KBM-7 (cell line): Measurements from ENCODE around the gene NPBWR2.
A peak's percentile ranks its signal among the peaks of the same experiment; 100 is the strongest.

ENCODE experiments used
- DNase-seq: peaks from one replicate; pipeline ENCODE4 v3.0.0-alpha.2; 2015
- in situ Hi-C: fragments of 300-500 bp; cut with MboI; formaldehyde crosslinking; loops from 2 replicates; pipeline ENCODE4 v1.14.3; 2020; ENCODE audit warnings: low sequenced_read_pairs, low pct_unique_long_range_greater_than_20kb, mixed read lengths

Gene NPBWR2

DNA sequence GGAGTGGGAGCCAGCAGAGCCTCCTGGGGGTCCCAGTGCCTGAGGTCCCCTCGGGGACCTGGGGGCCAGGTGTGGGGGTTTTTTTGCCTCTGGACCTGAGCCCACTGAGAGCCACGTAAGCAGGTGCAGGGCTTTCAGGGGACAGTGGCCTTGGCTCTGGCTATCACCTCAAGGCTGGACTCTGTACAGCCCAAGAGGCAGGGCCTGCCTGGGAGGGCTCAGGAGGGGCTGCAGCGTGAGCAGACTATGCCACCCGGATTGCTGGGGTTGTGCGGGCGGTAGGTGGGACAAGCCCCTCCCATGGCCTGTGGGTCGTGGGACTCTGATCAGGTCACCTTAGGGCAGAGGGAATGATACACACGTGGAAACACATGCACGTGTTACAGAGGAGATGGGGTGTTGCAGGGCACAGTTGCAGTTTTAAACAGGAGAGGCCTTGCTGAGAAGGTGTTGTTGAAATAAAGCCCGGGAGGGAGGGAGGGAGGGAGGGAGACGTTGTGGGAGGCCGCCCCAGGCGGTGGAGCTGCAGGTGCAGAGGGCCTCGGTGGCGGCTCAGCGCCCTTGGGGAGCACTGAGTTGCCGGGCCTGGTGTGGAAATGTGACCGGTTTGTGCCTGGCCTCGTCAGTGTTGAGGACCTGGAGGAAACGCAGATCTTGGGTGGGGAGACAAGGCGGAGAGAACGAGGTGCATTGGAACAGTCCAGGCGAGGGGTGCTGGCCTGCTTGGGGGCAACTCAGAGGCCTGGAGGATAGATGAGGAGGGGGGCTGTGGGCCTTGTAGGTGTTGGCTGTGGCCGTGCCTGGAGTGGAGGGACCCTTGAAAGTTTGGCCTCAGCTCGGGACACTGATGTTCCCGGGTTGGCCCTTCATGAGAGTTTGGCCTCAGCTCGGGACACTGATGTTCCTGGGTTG lies 42.0 kb downstream of the NPBWR2 start:
- no peak for DNase-seq

DNA sequence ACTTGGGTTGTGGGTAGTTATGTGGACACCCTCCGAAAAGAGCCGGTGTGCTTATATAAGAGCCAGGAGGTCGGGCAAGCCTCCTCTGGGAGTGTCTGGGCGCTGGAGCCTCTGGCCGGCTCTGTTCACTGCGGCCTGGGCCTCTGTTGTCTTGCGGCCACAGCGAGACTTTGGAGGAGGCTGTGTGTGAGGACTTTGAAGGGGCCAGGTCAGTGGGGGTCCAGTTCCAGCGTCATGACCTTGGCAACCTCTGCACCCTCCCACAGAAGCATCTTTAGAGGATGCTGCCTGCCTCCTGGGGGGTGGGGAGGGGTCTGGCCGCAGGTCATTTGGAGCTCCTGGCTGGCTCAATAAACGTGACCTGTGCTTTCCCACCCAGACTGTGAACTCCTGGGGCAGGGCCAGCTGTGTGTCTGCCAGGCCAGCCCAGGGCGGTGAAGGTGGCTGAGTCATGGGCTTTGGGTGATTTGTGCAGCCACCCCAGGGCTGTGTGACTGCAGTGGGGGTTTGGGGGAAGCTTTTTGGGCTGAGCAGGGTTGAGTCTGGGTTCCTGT lies 43.1 kb downstream of the NPBWR2 start:
- in situ Hi-C loops, result no loop called here
- no peak for DNase-seq

More for the DNA sequence above, 42.0 kb downstream of the NPBWR2 start:
- in situ Hi-C loops, result no loop called here

DNA sequence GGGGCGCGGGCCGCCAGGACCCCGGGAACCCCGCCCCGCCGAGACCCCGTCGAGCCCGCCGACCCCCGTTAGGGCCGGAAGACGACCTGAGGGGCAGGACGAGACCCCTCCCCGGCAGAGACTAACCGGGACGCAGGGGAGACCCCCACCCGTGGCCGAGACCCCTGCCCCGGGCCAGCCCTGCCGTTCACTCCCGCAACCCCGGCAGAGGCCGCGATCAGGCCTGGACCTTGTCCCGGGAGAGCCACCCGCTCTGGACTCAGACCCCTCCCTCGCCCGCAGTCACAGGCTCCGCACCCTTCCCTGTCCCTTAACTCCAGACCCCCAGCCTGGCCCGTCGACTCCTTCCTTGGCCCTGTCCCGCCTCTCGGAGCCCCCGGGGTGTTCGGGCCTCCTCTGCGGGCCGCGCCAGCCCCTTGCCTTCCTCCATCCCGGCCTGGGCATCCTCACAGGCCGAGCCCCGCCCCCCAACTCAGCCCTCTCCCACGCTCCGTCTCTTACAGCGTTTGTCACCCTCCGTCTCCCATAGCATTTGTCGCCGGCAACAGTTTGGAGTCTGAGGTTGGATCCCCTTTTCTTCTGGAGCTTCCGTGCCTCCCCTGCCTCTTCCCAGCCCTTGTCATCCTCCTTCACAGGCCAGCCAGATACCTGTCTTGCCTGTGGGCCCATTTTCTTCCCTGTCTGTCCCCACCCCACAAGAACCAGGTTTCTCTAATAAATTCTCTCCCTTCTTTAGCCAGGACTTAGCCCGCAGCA lies 43.8 kb downstream of the NPBWR2 start:
- no peak for DNase-seq
- in situ Hi-C loops, result no loop called here

DNA sequence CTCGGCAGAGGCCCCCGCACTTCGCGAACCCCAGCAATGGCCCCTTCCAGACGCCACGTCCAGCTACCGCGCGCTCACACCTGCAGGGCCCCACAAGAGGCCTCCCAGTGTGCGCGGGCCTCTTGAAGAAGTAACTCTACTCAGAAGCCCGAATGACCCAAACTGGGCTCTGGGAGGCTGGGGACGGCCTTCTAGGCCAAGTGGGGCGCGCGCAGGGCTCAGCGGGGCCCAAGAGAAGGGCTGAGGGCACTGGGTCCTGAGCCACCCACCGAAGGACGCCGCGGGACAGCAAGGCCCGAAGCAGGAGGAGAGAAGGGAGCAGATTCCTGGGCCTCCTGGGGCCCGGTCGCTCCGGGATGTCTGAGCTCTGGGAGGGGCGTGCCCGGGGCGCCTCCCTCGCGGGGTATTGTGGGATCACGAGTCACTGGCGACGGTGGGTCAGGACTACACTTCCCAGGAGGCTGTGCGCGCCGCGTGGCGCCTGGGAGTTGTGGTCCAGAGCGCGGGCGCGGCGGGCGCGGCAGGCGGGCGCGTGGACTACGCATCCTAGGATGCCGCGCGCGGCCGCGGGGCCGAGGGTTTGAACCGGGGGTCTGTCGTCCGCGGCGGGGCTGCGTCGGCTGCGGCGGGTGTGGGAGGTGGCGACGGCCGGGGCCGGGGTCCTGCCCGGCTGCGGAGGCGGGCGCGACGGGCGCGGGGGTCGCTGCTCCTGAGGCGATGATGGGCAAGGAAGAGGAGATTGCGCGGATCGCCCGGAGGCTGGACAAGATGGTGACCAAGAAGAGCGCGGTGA lies 44.6 kb downstream of the NPBWR2 start, which contains the start of gene TCEA2:
TCEA2 (plus strand) TSS at position 603 of the 793 bp plus-strand sequence; CDS start at position 718, 115 bp downstream.
- DNase-seq, result peak; percentile 92
- in situ Hi-C loops, result no loop called here

DNA sequence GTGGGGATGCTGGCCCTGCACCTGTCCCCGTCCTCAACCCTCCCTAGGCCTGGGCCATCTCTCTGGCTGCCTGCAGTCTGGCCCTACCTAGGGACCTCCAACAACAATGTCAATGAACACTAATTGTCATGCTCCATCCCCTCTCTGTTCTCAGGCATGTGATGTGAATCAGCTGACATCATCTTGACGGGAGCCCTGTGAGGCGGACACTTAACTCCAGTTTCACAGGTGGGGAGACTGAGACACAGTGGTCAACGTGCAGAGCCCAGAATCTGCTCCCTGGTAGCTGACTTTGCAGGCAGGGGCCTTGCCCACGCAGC lies 45.1 kb downstream of the NPBWR2 start:
- in situ Hi-C loops, result no loop called here
- no peak for DNase-seq

DNA sequence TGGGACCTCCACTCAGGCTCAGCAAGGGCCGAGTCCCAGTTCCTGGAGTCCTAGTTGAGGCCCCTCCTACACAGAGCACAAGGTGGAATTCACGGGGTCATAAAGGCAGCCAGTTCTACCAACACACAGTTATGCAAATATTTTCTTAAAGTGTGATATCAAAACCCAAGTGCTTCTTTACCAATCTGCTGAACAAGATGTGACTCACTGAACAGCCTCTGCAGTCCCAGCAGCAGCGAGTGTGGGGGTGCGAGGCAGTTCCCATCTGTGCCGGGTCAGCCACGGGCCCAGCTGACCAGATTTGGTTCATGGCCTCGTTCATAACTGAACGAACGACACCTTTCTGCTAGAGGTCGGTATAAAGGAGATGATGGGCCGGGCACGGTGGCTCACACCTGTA lies 48.8 kb downstream of the NPBWR2 start:
- in situ Hi-C loops, result no loop called here
- no peak for DNase-seq

DNA sequence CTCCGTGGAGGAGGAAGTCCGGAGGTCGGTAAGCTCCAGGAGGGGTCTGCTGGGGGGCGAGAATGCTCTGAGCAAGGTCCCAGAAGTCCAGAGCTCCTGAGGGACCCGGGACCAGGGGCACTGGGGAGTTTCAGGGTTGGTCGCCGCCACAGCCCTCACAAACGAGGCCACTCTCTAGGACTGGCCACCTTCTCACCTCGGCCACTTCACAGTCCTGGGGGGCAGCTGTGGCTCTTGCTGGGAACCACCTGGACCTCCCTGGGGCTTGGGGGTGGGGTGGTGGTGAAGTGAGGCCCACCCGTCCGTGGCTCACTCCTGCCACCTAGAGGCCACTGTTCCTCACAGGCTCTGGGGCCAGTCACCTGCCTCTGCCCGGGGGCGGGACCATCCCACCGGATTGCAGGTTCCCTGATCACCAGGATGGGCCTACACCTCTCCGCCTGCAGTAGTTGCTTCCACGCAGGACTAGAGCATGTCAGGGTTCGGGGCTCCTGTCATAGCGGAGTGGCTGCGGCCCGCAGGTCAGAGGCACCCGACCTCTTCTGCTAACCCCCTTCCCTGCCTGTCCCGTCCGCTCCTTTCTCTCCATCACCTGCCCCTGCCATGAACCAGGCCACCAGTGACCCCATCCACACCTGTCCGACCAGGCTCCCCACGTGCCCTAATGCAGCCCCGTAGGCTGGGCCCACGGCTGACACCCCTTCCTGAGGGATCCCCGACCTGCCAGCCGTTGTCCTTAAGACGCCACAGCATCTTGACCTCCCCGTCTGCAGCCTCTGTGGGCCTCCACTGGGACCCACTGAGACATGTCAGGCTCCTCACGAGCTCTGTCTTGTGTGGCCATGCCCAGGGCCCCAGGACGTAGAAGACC lies 49.5 kb downstream of the NPBWR2 start:
- in situ Hi-C loops, result no loop called here
- DNase-seq, result peak; percentile 77

DNA sequence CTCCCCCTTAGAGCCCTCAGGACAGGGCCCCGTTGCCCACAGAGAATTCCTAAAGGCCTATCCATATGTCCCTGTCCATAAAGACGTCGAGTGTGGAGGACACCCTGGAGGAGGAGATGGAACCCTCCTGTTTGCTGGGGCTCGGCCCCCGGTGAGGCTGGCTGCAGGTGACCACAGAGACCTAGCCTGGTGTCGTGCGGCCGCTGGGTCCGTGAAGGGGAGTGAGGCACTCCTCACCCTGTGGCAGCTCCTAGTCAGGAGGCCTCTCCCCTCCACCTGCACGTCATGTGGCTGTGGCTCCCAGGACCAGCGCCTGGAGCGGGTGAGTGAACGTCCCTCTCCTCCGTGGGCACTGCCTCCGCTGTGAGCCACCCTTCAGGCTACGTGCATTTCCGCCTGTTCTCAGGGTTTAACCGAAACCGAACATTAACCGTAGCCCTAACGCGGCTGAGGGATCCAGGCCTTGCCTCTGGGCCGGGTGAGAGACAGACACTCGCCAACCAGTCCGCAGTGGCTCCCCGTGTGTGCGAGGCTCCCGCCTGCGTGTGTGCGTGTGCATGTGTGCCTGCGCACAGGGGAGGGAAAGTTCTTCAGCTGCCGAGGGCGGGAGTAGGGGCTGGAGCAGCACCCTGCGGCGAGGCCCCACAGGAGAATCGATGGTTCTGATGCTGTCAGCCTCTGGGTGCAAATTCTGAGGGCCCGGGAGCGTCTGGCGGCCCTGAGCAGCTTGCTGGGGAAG lies 50.3 kb downstream of the NPBWR2 start:
- in situ Hi-C loops, result no loop called here
- DNase-seq, result no peak

DNA sequence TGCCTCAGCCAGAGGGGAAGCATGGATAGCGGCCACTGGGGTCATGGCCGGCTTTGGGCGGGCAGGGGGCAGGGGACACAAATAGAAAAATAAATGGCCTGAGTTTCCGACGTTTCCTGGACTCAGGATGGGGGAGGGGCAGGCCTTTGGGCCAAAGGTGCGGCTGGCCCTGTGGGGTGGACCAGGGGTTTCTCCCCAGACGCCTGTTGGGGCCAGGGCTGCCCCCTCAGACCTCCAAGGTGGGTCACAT lies 50.8 kb downstream of the NPBWR2 start:
- no peak for DNase-seq

DNA sequence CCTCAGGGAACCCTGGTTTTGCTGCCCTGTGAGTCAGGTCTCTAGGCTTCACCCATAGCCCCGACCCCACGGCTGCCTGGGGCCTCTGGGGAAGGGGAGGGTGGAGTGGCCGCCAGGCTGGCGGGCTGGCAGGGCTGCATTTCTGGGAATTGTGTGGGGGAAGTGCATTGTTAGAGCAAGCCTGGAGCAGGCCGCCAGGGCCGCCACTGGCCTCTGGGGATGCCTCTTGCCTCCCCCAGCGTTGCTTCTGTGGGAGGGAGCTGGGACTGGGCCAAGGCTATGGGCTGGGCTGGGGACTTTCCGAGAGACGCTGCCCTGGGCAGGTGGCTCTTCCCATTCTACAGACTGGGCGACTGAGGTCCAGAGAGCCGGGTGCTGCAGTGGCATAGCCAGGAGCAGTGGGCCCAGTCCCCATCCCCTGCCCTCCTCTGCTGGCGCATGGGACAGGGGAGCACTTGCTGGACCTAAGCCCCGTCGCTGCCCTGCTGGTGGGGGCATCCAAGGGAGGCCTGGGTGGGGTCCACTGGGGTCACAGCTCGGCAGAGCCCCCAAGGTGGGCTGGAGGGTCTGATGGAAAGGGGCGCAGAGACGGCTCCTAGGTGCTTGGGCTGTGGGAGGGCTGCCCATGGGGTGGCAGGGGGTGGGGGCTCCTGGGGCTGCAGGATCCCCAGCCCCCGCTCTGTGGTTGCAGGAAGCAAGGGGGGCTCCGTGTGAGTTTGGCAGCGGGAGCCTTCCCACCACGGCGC lies 51.3 kb downstream of the NPBWR2 start:
- in situ Hi-C loops, result no loop called here
- DNase-seq, result peak; percentile 52

More for the DNA sequence above, 50.8 kb downstream of the NPBWR2 start:
- in situ Hi-C loops, result no loop called here

DNA sequence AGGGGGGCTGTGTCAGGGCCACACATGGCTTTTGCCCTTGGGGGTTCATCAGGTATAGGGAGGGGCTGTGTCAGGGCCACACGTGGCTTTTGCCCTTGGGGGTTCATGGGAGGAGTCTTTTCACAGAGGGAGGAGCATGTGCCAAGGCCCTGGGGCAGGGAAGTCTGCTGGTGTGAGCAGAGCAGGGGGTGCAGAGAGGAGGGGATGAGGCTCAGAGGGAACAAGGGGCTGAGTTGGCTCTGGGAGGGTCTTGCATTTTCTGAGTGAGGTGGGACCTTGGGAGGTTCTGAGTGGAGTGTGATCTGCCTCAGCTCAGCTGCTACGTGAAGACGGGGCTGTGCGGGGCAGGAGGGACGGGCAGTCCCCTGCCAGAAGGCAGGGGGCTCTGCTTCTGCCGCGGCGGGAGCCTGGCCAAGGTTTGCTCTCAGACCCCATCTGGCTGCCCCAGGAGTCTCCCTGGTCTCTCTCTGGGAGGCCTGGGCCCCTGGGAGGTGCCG lies 51.9 kb downstream of the NPBWR2 start:
- in situ Hi-C loops, result no loop called here
- DNase-seq, result no peak

DNA sequence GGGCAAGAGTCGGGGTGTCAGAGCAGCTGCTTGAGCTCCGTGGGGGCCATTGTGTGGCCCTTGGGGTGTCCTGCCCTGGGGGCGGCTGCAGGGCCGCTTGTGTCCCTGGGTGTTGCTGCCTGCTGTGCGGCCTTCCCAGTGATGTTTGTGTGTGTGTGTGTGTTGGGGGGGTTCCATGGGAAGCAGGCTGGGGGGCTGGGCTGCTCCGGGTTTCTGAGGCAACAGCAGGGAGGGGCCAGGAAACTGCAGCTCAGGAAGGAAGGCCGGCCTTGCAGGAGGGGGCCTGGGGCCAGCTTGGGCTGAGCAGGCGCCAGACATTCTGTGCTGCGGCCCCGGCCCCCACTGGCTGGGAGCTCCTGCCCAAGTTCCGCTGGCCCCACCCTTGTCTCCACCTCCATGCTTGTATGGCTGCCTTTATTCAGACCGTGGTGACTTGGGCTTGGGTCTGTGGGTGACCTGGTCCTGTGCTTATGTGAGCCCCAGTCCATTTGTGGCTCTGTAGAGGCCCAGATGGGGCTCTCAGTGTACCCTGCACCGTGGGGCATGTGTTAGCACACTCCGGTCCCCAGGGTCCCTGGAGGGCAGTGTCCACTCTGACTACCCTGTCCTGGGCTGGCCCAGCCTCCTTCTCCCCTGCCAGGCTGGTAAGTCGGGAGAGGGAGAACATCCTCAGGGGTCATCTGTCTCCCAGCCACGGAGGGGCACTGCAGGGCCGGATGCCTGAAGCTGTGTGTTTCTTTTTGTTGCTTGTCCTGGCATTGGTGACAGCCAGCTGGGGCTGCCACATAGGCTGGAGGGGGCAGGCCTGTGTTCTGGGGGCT lies 53.3 kb downstream of the NPBWR2 start:
- peak; percentile 70 for DNase-seq
- in situ Hi-C loops, result no loop called here
